Neuronal stem cell (in vitro differentiated cells): ENCODE measurements around the gene RPTN.

Experiments used
- DNase-seq: peaks from one replicate; pipeline ENCODE4 v3.0.0-alpha.2; 2013; ENCODE audit warnings: low spot score
- H2AFZ ChIP-seq: one replicate; pipeline ENCODE4 v1.6.1; 2013; ENCODE audit warnings: mild to moderate bottlenecking, low read length, inconsistent platforms
- H2AK5ac ChIP-seq: 2 replicates; pipeline ENCODE4 v1.6.1; 2013; ENCODE audit warnings: low read depth, mild to moderate bottlenecking, inconsistent platforms, low read length, moderate library complexity, mixed read lengths
- H2BK120ac ChIP-seq: 2 replicates; pipeline ENCODE4 v1.6.1; 2013; ENCODE audit warnings: low read depth, mild to moderate bottlenecking, inconsistent platforms, low read length, moderate library complexity, mixed read lengths
- H2BK12ac ChIP-seq: one replicate; pipeline ENCODE4 v1.6.1; 2013; ENCODE audit warnings: low read length, inconsistent platforms
- H2BK15ac ChIP-seq: 2 replicates; pipeline ENCODE4 v1.6.1; 2013; ENCODE audit warnings: mild to moderate bottlenecking, low read length, inconsistent platforms, mixed read lengths
- H2BK5ac ChIP-seq: one replicate; pipeline ENCODE4 v1.6.1; 2013; ENCODE audit warnings: inconsistent platforms, mild to moderate bottlenecking, low read length, moderate library complexity
- H3K14ac ChIP-seq: one replicate; pipeline ENCODE4 v1.6.1; 2013; ENCODE audit warnings: low read length, inconsistent platforms
- H3K18ac ChIP-seq: 2 replicates; pipeline ENCODE4 v1.6.1; 2013; ENCODE audit warnings: low read length, inconsistent platforms
- H3K23ac ChIP-seq: 2 replicates; pipeline ENCODE4 v1.6.1; 2013; ENCODE audit warnings: low read depth, mild to moderate bottlenecking, mixed read lengths, low read length, inconsistent platforms; ENCODE audit not compliant: poor library complexity
- H3K27ac ChIP-seq: replicated peaks from 3 replicates; pipeline ENCODE4 v1.5.1; 2013; ENCODE audit warnings: low read length, inconsistent platforms
- H3K27me3 ChIP-seq, 3 experiments: 2 replicates each; pipeline ENCODE4 v1.6.1; 2013; ENCODE audit warnings: low read length in 3 of 3, mild to moderate bottlenecking in 2 of 3, inconsistent platforms in 1 of 3, low read depth in 1 of 3, mixed read lengths in 1 of 3, moderate library complexity in 1 of 3; ENCODE audit not compliant: control insufficient read depth in 3 of 3, insufficient read depth in 3 of 3
- H3K36me3 ChIP-seq, 2 donors: replicated peaks in 1 of 2; 2 replicates each; pipeline ENCODE4 v1.6.1; 2013; ENCODE audit warnings: low read length in 2 of 2; ENCODE audit not compliant: control insufficient read depth in 2 of 2, insufficient read depth in 2 of 2
- H3K4ac ChIP-seq: 2 replicates; pipeline ENCODE4 v1.6.1; 2013; ENCODE audit warnings: inconsistent platforms, mild to moderate bottlenecking, low read length, moderate library complexity
- H3K4me1 ChIP-seq, 2 donors: 1 replicate in 1 of 2; 2 replicates in 1 of 2; pipeline ENCODE4 v1.6.1; 2013; ENCODE audit warnings: low read length in 2 of 2, low read depth in 1 of 2; ENCODE audit not compliant: control insufficient read depth in 2 of 2, insufficient read depth in 1 of 2
- H3K4me2 ChIP-seq: one replicate; pipeline ENCODE4 v1.6.1; 2013; ENCODE audit warnings: mild to moderate bottlenecking, low read length, inconsistent platforms; ENCODE audit not compliant: insufficient read depth, poor library complexity, severe bottlenecking
- H3K4me3 ChIP-seq, 2 donors: 2 replicates each; pipeline ENCODE4 v1.5.1; 2013; ENCODE audit warnings: low read length in 2 of 2, mild to moderate bottlenecking in 2 of 2, inconsistent platforms in 1 of 2, moderate library complexity in 1 of 2
- H3K79me1 ChIP-seq: one replicate; pipeline ENCODE4 v1.6.1; 2013; ENCODE audit warnings: low read depth, mild to moderate bottlenecking, inconsistent platforms, low read length, moderate library complexity
- H3K9ac ChIP-seq: one replicate; pipeline ENCODE4 v1.6.1; 2013; ENCODE audit warnings: mild to moderate bottlenecking, low read depth, low read length, inconsistent platforms; ENCODE audit not compliant: poor library complexity
- H3K9me3 ChIP-seq, 2 donors: replicated peaks in 1 of 2; 2 replicates each; pipeline versions ENCODE3 to v1.6.1; 2013; ENCODE audit warnings: low read length in 2 of 2, mild to moderate bottlenecking in 2 of 2, inconsistent platforms in 1 of 2, low read depth in 1 of 2, mixed read lengths in 1 of 2, moderate library complexity in 1 of 2; ENCODE audit not compliant: control insufficient read depth in 2 of 2, insufficient read depth in 1 of 2
- H4K8ac ChIP-seq: one replicate; pipeline ENCODE4 v1.6.1; 2013; ENCODE audit warnings: low read depth, mild to moderate bottlenecking, inconsistent platforms, low read length, moderate library complexity
- H4K91ac ChIP-seq: one replicate; pipeline ENCODE4 v1.6.1; 2013; ENCODE audit warnings: low read length, low read depth, mild to moderate bottlenecking, inconsistent platforms; ENCODE audit not compliant: poor library complexity
- WGBS, 2 donors: extraction: QIAGEN DNeasy Blood & Tissue Kit; methylation state at CpG; one replicate each; pipeline ENCODE4 v1.1.7; 2013; ENCODE audit warnings: missing lambda C conversion rate in 2 of 2, mixed read lengths in 1 of 2; ENCODE audit not compliant: insufficient read length in 2 of 2, insufficient replicate concordance in 1 of 2; ENCODE audit errors: extremely low coverage in 2 of 2; 5-methylcytosine and 5-hydroxymethylcytosine counted together

Gene RPTN

DNA sequence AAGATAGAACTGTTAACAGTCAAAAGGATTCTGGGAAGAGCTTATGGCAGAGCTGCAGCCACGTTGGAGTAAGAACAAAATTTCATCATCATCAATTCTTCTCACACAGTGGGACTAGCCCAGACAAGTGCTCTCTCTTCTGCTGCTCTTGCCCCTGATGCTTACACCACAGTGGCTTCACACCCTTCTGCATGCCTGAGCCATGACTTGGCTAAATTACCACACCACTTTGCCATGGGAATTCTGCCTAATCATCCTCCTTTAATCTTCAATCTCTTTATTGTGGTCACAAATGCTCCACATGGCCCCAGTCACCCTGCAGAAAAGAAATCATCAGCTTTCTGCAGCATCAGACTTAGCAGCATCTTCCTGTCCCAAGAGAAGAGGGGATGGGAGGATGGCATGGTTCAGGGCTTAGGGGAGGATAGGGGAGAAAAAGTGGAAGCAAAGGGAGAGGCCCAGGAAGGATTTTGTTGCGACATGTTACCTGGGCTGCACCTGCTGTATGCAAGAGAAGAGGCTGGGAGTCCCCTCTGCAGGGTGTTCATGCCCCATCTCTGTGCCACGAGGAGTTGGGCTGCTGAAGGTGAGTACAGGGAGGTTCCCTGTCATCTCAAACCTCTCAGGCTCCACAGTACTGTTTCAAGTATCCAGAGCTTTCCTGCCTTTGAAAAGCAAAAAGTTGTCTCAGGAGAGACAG is 9.0 kb upstream of the RPTN start:
- Histone ChIP-seq H2BK120ac (no peak overlapping the region), H2BK12ac (no peak overlapping the region), H3K79me1 (no peaks in the 10 kb centered on the region), H3K9ac (no peak overlapping the region), H2BK5ac (no peak overlapping the region), H3K4me2 (no peak overlapping the region), H4K8ac (no peak overlapping the region), H2BK15ac (no peak overlapping the region), H3K4me3 (no peak overlapping the region), H3K23ac (no peak overlapping the region), H3K4me1 (peaks cover 0 to 2% of the 10 kb centered on the region in 2 donors), H4K91ac (no peak overlapping the region), H3K9me3 (peaks cover 0 to 10% of the 10 kb centered on the region in 2 donors), H3K36me3 (no peaks in the 10 kb centered on the region), H3K4ac (no peak overlapping the region), H2AK5ac (no peak overlapping the region), H3K27ac (no peak overlapping the region), H3K14ac (no peak overlapping the region), H3K27me3 (no peaks in the 10 kb centered on the region), H3K18ac (no peak overlapping the region), H2AFZ (no peak overlapping the region)
- no CpG with 5 or more reads among the region's 3 CpGs for WGBS, 2 donors
- no peak for DNase-seq

DNA sequence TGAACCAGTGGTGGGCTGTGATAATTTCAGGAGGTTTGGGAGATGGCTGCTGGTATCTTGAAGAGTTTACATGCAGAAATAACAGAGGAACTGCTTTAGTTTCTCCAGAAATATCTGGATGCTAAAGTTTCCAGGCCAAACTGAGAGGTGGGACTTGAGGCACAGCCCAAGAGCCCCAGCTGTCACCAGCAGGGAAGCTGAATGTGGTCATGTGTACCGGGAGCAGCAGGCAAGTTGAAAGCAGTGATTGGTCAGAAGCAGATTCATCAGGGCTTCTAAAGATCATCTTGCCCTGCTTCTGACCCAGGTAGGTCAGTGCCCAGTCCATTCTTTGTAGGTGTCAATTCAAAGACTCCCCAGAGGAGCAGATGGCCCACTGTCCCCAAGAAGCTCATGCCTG is 7.9 kb upstream of the RPTN start:
- H3K79me1 ChIP-seq: no peaks in the 10 kb centered on the region
- H3K4me1 ChIP-seq: peaks cover 0 to 2% of the 10 kb centered on the region in 2 donors
- no peak overlapping the region for H2BK15ac ChIP-seq
- no peak overlapping the region for H4K91ac ChIP-seq
- H3K4me2 ChIP-seq: no peak overlapping the region
- DNase-seq: no peak
- no peak overlapping the region for H2AFZ ChIP-seq
- H3K9ac ChIP-seq: no peak overlapping the region
- no peak overlapping the region for H3K4me3 ChIP-seq
- H3K36me3 ChIP-seq: no peaks in the 10 kb centered on the region
- no peak overlapping the region for H3K18ac ChIP-seq
- no peak overlapping the region for H3K23ac ChIP-seq
- H3K27me3 ChIP-seq: no peaks in the 10 kb centered on the region
- WGBS, 2 donors: no CpG with 5 or more reads among the region's 1 CpG
- H4K8ac ChIP-seq: no peak overlapping the region
- H2BK5ac ChIP-seq: no peak overlapping the region
- H2AK5ac ChIP-seq: no peak overlapping the region
- H2BK12ac ChIP-seq: no peak overlapping the region
- H3K4ac ChIP-seq: no peak overlapping the region
- H3K9me3 ChIP-seq: peaks cover 0 to 10% of the 10 kb centered on the region in 2 donors
- H3K14ac ChIP-seq: no peak overlapping the region
- H3K27ac ChIP-seq: no peak overlapping the region
- H2BK120ac ChIP-seq: no peak overlapping the region

DNA sequence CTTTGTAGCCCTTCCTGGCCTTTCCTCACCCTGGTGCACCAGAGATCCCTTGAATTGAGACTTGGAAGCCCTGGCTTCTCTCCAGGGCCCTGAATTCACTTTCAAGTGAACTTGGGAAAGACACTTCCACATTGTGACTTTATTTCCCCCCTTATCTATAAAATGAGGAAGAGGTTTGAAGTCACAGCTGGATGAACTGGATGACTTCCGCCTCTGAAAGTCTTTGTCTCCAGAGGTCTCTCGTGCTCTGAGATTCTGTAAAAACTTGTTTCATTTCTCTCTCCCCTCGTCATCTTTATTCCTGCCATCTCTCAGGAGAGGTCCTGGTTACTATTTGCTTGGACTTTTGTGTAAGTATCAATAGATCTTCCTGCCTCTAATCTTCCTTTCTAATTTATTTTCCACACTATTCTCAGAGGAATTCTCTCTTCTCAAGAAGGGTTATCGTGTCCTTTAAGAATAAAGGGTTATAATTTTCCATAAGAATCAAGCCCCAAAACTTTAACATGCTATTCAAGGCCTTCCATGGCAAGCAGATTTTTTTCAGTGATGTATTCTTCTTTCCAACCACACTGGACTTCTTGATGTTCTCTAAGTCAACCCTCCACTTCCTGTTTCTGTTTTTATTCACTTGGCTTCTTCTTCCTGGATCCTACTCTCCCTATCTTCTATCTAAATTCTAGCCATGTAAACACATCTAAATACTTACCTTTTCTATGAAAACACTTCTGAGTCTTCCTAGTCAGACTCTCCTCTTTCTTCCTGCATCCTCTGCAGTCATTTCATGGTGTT is 6.5 kb upstream of the RPTN start:
- H2BK120ac ChIP-seq: no peak overlapping the region

DNA sequence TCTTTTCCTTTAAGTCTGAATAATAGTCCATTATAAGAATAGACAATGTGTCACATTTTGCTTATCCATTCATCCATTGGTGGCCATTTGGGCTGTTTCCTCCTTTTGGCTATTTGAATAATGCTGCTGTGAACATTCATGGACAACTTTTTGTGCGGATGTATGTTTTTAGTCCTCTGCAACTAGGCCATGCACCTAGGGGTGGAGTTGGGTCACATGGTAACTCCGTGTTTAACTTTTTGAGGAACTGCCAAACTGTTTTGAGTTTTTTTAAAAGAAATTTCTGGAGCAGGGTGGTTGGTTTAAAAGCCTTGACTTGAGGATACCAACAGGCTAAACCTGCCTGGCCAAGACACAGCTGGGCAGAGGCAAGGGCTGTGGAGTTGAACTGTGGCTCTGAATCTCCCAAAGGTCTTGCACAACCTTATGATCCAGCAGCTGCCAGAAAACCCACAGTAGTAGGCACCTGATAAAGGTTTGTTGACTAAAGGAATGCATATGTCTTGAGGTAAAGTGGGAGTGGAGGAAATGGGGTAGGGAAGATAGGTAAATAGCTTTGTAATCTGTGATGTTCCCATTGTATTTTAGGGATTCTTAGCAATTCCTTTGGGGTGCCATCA is 5.6 kb upstream of the RPTN start:
- Histone ChIP-seq H3K23ac (no peak overlapping the region), H2AFZ (no peak overlapping the region), H3K9ac (no peak overlapping the region), H3K27ac (no peak overlapping the region), H3K14ac (no peak overlapping the region), H2BK15ac (no peak overlapping the region), H3K4ac (no peak overlapping the region), H3K4me2 (no peak overlapping the region), H3K27me3 (no peaks in the 10 kb centered on the region), H2BK12ac (no peak overlapping the region), H3K4me3 (no peak overlapping the region), H4K91ac (no peak overlapping the region), H2AK5ac (no peak overlapping the region), H3K79me1 (no peaks in the 10 kb centered on the region), H2BK120ac (no peak overlapping the region), H3K4me1 (peaks cover 0 to 2% of the 10 kb centered on the region in 2 donors), H3K36me3 (no peaks in the 10 kb centered on the region), H3K18ac (no peak overlapping the region), H2BK5ac (no peak overlapping the region), H4K8ac (no peak overlapping the region), H3K9me3 (peaks cover 0 to 10% of the 10 kb centered on the region in 2 donors)
- no peak for DNase-seq
- WGBS, 2 donors: no CpG with 5 or more reads among the region's 2 CpGs

More for the DNA sequence above, 6.5 kb upstream of the RPTN start:
- no CpG with 5 or more reads among the region's 4 CpGs for whole genome bisulfite sequencing, 2 donors
- Histone ChIP-seq H3K79me1 (no peaks in the 10 kb centered on the region), H2AK5ac (no peak overlapping the region), H2BK12ac (no peak overlapping the region), H4K8ac (no peak overlapping the region), H3K14ac (no peak overlapping the region), H3K4me1 (peaks cover 0 to 2% of the 10 kb centered on the region in 2 donors), H3K27me3 (no peaks in the 10 kb centered on the region), H2BK5ac (no peak overlapping the region), H3K9ac (no peak overlapping the region), H3K4ac (no peak overlapping the region), H3K36me3 (no peaks in the 10 kb centered on the region), H3K18ac (no peak overlapping the region), H2BK15ac (no peak overlapping the region), H3K27ac (no peak overlapping the region), H3K23ac (no peak overlapping the region), H4K91ac (no peak overlapping the region), H3K4me2 (no peak overlapping the region), H2AFZ (no peak overlapping the region), H3K9me3 (peaks cover 0 to 10% of the 10 kb centered on the region in 2 donors), H3K4me3 (no peak overlapping the region)
- DNase-seq: no peak
